GM12864 (cell line): ENCODE data around the gene LETM1.
"Not testable (repeated sequence)": the region's sequence is repeated elsewhere in the genome, so short reads cannot be mapped to it uniquely, and the experiment has no call there.

Experiments
- DNase-seq: peaks from one replicate; pipeline ENCODE4 v3.0.0-alpha.2; 2011; ENCODE audit warnings: low read depth
- H3K4me3 ChIP-seq: 2 replicates; pipeline ENCODE4 v1.5.1; 2011; ENCODE audit warnings: mild to moderate bottlenecking, low read depth, low read length, control low read depth
- TF ChIP-seq, protein P1 (sequence below): IDR thresholded peaks from 2 replicates; pipeline ENCODE4 v1.5.1; 2011; ENCODE audit warnings: low read depth, mild to moderate bottlenecking, moderate library complexity, low read length, control low read depth, inconsistent platforms; ENCODE audit errors: missing control alignments

LETM1 gene

DNA sequence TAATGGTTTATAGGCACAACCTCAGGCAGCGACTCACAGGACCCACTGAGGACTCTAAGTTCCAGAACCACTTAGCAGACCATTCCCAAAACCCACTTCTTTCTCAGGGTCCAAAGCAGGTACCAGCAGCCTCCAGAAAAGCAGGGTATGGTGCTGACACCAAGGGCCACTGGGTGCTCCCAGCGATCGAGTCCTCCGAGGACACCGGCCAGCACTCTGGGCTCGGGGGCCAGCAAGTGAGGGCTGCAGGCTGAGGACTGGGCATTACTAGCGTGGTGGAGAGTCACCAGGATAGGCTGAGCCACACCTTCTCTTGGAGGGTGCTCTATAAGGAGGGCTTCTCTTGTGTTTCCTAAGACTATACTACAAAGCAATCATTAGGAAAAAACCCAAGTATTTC is 19.3 kb downstream of the LETM1 start:
- no peak overlapping the region for H3K4me3 ChIP-seq
- DNase-seq, result no peak
- TF ChIP-seq, protein P1, sequence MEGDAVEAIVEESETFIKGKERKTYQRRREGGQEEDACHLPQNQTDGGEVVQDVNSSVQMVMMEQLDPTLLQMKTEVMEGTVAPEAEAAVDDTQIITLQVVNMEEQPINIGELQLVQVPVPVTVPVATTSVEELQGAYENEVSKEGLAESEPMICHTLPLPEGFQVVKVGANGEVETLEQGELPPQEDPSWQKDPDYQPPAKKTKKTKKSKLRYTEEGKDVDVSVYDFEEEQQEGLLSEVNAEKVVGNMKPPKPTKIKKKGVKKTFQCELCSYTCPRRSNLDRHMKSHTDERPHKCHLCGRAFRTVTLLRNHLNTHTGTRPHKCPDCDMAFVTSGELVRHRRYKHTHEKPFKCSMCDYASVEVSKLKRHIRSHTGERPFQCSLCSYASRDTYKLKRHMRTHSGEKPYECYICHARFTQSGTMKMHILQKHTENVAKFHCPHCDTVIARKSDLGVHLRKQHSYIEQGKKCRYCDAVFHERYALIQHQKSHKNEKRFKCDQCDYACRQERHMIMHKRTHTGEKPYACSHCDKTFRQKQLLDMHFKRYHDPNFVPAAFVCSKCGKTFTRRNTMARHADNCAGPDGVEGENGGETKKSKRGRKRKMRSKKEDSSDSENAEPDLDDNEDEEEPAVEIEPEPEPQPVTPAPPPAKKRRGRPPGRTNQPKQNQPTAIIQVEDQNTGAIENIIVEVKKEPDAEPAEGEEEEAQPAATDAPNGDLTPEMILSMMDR, result no peak

DNA sequence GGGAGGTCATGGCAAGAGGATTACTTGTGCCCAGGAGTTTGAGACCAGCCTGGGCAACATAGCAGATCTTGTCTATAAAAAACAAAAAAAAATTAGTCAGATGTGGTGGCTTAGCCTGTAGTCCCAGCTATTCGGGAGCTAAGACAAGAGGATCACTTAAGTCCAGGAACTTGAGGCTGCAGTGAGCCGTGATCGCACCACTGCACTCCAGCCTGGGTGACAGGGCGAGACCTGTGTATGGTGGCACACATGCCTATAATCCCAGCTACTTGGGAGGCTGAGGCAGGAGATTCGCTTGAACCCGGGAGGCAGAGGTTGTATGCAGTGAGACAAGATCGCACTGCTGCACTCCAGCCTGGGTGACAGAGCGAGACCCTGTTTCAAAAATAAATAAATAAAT is 20.1 kb downstream of the LETM1 start:
- H3K4me3 ChIP-seq, DNase-seq: not testable (repeated sequence)

DNA sequence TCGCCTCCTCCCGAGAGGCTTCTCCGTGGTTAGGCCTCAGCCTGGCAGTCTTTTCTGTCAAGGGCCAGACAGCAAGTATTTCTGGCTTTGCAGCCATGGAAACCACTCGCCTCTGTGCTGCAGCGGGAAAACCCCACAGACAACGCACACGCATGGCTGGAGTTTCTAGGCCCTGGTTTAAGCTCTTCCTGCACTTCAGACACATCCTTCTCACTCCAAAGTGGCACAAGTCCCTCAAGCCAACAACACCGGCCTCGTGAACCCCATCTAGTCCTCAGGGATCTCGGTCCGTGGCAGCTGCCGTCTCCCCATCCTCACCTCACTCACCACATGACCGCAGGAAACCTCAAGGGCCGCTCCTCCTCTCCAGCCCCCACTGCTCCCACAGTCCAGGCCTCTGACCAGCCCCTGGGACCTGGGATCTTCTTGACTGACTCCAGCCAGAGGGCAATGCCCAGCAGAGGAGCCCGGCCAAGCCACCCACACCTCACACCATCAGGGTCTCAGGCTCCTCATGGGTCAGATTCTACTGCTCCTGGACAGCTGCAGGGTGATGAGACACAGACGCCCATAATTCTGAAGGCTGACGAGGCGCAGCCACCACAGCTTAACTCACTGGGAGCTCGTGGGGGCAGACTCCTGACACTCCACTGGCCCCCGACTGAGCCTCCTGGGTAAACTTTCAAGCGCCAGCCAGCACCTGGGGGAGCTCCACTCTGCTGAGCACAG is 21.7 kb downstream of the LETM1 start:
- H3K4me3 ChIP-seq, result no peak overlapping the region
- TF ChIP-seq, protein P1, result no peak
- DNase-seq, result no peak

DNA sequence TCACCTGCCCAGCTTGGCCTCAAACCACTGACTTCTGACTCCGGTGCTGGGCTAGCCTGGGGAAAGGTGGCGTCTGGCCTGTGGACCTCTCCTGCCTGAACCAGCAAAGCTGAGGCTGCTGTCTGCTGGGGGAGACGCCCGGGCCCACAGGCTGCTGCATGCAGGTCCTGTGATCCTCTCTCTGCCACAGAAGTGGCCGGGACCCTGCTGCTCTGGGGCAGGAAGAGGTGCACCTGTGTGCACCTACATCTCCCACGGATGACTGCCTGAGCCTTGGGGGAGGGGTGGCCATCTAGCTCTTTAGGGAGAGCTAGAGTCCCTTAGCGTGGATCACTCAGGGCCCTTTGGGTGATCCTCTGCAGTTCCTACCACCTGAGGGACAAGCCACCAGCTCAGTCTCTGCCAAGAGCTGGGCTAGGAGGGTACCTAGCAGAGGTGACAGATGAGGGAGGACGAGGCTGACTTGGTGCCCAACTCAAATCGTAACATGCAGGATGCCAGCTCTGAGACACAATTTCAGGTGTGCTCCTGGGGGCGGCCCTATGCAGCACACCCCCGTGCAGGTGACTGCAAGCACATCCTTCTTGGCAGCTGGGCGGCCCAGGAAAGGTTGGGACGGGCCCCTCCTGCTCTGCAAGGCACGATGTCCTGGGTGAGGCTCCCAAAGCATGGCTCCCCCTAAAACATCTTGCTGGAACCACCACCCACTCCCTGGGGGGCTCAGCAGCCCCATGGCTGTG is 22.5 kb downstream of the LETM1 start:
- H3K4me3 ChIP-seq, result no peak overlapping the region
- DNase-seq, result no peak
- TF ChIP-seq, protein P1, result no peak

DNA sequence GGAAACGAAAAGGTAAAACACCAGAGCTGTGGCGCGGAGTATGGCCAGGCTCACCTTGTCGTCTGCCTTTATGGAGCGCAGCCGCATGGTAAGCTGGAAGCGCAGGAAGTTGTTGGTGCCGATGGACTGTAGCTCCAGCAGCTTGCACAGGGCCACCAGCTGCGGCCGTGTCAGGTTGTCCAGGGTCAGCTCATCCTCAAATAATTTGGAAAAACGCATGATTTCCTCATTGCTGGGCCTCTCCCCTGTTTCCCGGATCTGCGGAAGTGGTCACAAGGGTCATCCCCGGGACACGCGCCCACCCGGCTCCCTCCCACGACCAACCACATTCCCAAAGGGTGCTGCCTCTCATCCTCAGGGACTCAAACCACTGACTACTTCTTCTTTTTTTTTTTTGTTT is 23.3 kb downstream of the LETM1 start:
- H3K4me3 ChIP-seq, result no peak overlapping the region
- TF ChIP-seq, protein P1, result no peak
- no peak for DNase-seq

DNA sequence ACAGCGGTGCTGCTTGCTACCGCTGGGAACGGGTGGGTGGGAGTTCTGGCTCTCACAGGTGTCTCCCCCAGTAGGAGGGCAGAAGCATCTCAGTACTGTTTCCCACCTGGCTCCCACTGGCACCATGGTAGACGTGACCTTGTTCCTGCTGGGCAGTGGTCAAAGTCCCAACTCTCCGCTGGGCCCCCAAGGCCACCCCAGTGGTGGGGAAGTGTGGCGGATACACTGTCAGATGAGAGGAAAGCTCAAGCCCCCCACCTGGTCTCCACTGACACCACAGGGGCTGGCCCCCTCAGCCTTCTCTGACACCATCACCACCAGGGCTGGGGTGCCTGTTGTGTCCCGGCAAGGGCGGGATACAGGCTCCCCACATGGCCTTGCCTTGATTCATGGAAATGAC is 24.6 kb downstream of the LETM1 start:
- DNase-seq, result no peak
- TF ChIP-seq, protein P1, result no peak
- H3K4me3 ChIP-seq, result no peak overlapping the region

DNA sequence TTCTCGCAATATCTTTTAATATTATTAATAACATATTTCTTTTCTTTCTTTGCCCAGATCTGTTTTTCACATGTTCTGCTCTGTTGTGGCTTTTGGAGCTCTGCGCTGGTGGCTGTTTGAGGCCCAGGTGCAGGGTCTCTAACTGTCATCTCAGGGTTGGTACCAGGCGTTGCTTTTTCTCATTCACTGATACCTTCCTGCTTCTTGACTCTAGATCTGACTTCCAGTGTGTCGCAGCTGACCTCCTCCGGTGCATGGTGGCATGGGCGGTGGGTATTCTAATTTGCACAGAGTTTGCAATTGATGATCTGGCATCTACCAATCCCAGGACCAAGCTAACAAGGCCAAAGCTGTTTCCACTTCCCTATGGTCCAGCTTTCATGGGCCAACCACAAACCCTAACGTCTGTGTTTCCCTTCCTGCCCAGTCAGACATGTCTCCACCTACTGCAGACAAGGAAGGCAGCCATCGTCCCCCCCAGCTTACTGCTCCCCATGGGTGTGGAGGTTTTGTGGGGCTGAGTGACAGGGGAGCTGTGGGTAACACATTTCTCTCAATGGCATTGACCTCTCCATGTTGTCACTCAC is 25.2 kb downstream of the LETM1 start:
- no peak for DNase-seq
- TF ChIP-seq, protein P1, result no peak

More for the DNA sequence above, 25.2 kb downstream of the LETM1 start:
- no peak overlapping the region for H3K4me3 ChIP-seq
